Measurements from ENCODE around the gene GRAMD2A.

Gene GRAMD2A

GRCh38 chr15:72133211-72133610 is 64.4 kb downstream of the GRAMD2A start:
- DNase-seq, result no peak

- no peak for DNase-seq
Measured at GRCh38 chr15:72131922-72132321, 65.7 kb downstream of the GRAMD2A start.

- no peak for DNase-seq
Measured at GRCh38 chr15:72130272-72130671, 67.3 kb downstream of the GRAMD2A start.

- no peak for DNase-seq
Measured at GRCh38 chr15:72128359-72128758, 69.2 kb downstream of the GRAMD2A start.

DNA sequence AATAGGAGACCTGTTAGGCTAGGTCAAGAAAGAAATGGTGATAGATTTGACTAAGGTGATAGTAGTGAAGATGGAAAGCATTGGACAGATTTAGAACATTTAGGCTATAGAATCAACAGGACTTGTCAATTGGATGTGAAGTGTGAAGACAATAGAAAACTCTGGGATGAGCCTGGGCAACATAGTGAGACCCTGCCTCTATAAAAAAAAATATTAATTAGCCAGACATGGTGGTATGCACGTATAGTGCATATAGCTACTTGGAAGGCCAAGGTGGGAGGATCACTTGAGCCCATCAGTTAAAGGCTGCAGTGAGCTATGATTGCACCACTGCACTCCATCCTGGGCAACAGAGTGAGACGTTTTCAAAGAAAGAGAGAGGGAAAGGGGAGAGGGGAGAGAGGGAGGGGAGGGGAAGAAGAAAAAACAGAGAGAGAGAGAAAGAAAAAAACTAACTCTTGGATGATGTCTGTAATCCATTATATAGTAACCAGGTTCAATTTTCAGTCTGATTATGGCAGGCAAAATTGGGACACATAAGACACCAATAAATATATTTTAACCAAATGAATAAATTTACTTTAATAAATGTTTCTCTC is 69.8 kb downstream of the GRAMD2A start:
- DNase-seq, result no peak

DNA sequence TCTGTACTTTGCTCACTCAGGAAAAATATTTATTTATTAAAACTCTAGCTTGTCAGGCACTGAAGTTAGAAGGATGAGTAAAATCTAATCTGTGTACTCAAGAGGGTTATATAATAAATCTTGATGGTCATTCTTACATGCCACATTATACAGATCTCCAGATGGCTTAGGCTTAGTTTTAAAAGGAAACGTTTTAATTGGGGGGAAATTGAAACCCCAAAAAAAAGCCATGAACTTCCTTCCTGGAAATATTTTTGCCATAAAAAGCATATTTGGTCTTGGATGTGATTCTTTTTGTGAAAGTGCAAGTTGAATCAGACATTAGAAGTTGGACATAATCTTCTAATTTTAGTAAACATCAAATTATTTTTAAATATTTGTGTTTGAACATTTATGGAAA is 73.4 kb downstream of the GRAMD2A start:
- DNase-seq, result no peak

DNA sequence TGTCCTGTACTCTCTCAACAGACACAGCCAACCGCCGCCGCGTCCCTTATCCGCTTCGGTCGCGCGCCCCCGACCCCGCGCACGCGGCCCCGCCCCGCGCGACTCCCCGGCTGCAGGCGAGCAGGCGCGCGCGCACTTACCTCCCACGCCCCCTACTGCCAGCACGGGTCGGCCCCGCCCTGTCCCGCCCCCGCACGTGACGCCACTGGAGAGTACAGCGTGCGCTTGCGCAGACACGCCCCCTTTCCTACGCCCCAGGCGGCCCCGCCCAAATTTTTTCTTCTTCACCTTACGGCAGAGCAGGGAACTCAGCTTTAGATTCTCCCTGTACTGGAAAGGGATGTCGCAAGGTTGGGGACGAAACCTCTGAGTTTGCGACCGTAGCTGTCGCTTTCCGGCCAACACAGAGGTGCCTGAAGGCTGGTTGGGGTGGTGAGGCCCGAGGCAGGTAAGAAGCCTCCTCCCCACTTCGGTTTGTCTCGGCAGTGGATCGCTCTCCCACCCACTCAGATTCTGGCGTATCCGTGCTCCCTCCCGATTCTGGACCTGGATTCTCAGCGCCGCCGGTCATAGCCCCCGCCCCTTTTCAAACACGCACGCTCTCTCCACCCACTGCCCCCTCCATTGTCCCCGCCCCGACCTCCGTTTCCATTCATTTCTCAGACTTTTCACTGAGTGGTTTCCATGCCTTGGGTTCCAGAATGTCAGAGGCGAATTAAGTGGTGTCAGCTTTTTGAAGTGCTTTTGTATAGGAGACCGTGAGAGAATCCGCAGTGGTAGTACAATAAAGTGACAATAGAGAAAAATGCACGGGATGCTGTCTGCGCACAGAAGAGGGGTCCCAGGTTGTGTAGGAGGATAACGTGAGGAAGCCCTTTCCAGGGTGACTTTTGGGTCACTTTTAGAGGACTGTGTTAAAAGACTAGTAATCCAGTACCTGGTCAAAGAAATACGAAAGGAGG is 79.3 kb downstream of the GRAMD2A start, which contains the start of the genes MYO9A and SENP8:
TSS of gene MYO9A (minus strand) at position 134 of the 962 bp plus-strand sequence. CDS start 71,587 bp downstream, outside the sequence.
TSS of gene SENP8 (plus strand) at position 387 of the 962 bp plus-strand sequence. CDS start 21,221 bp downstream, outside the sequence.
- peak; percentile 98 for DNase-seq

DNA sequence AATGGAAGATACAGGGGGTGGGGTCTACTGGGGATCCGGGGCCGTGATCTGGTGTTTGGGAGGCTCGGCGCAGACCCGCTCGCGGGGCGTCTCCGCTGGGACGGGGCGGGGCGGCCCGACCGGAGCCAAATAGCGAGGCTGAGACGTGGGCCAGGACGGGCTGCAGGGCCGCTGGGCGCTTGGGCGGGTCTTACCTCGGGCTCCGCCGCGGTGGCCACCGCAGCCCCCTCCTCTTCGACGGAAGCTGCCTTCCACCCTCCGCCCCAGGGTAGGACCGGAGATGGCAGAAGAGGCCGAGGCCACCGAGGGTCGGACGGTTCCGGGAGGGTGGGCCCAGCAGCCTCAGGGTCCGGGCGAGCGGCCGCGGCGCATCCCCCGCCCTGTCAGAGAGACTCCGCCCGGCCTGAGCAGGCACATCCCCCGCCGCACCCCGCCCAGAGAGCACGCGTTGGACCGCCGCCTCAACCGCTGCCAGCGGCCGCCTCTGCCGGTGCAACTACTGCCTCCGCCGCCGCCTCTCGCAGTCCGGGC is 80.0 kb downstream of the GRAMD2A start:
- peak; percentile 81 for DNase-seq

GRCh38 chr15:72116731-72117485 is 80.7 kb downstream of the GRAMD2A start:
- peak; percentile 32 for DNase-seq

- DNase-seq, result peak; percentile 9
Measured at GRCh38 chr15:72113347-72114031, 84.1 kb downstream of the GRAMD2A start.

- no peak for DNase-seq
Measured at GRCh38 chr15:72112805-72113204, 84.8 kb downstream of the GRAMD2A start.

DNA sequence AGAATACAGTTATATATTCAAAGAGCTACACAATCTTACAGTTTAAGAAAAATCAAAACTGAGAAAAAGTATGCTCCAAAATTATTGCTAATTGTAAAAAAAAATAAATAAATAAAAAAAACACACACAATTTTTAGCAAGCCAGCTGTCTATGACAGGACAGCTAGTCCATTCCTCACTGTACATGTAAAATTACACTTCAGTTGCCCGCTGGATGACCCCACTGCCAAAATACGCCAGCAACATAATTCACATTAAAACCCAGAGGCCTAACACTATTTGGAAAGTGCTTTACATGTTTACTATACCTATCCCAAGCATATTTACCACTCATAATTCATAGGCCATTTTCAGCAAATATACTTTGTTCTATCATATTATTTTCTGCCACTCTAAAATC is 85.5 kb downstream of the GRAMD2A start:
- no peak for DNase-seq

DNA sequence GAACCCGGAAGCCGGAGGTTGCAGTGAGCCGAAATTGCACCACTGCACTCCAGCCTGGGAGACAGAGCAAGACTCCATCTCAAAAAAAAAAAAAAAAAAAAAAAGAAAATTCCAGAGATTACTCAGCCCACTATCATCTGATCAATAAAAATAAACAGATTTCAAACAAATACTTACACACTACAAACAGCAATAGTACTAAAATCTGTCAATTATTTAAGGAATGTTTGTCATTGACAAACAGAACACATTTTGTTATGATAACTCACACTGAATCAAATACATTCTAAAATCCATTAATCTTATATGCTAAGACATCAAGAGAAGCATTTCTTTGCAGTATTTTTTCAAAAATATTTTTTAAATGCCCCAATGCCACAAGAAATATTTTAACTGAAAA is 87.2 kb downstream of the GRAMD2A start:
- peak; percentile 24 for DNase-seq

Measured in fibroblast of skin of back (primary cell).